OCI-LY7 (cell line): ENCODE measurements around the gene ISG15. TPM values are rescaled to one million over a fixed set of nuclear protein-coding genes. Genes with fewer than 3 reads are reported as not detected.

Experiments used
- BruUV-seq: library from RNA; stranded (reverse); fragments of 400-500 nt; replicated peaks from 2 replicates; lab custom pipeline; 2021; lab: Mats Ljungman, UMichigan
- CTCF ChIA-PET: fragments of 300-600 bp; sonication (Branson Sonifier 250); formaldehyde crosslinking; loops from one replicate; lab custom pipeline; 2022; ENCODE audit warnings: antibody characterized with exemption; ENCODE audit not compliant: unreplicated experiment; lab: Charles Lee
- POLR2A ChIA-PET: fragments of 300-600 bp; sonication (Branson Sonifier 250); formaldehyde crosslinking; loops from one replicate; lab custom pipeline; 2022; ENCODE audit warnings: antibody characterized with exemption; lab: Charles Lee
- DNase-seq: peaks from one replicate; pipeline ENCODE4 v3.0.0-alpha.2; 2015; ENCODE audit warnings: low spot score
- H2AFZ ChIP-seq: fragments of 200-600 bp; sonication (generic), shearing (Covaris generic); 2 replicates; pipeline ENCODE4 v1.6.1; 2014; ENCODE audit warnings: mild to moderate bottlenecking, antibody characterized with exemption, low read length, moderate library complexity
- H3K27ac ChIP-seq: fragments of 200-600 bp; sonication (generic); 2 replicates; pipeline ENCODE4 v1.5.1; 2014; ENCODE audit warnings: mixed run types, low read depth, mild to moderate bottlenecking, moderate library complexity, low read length, inconsistent platforms; ENCODE audit not compliant: poor library complexity, severe bottlenecking
- H3K36me3 ChIP-seq: fragments of 200-600 bp; sonication (generic); 2 replicates; pipeline ENCODE4 v1.6.1; 2014; ENCODE audit warnings: mild to moderate bottlenecking, antibody characterized with exemption, low read length, moderate library complexity, mixed read lengths; ENCODE audit not compliant: insufficient read depth
- H3K4me1 ChIP-seq: fragments of 200-600 bp; sonication (generic); 2 replicates; pipeline ENCODE4 v1.5.1; 2014; ENCODE audit warnings: mild to moderate bottlenecking, low read length; ENCODE audit not compliant: insufficient read depth, poor library complexity, severe bottlenecking
- H3K4me2 ChIP-seq: fragments of 200-600 bp; sonication (generic); 2 replicates; pipeline ENCODE4 v1.6.1; 2014; ENCODE audit warnings: mild to moderate bottlenecking, low read length
- H3K4me3 ChIP-seq: fragments of 200-600 bp; sonication (generic); 2 replicates; pipeline ENCODE4 v1.5.1; 2014; ENCODE audit warnings: mild to moderate bottlenecking, low read depth, low read length; ENCODE audit not compliant: poor library complexity, severe bottlenecking
- H3K79me2 ChIP-seq: fragments of 200-600 bp; sonication (generic); 2 replicates; pipeline ENCODE4 v1.6.1; 2016; ENCODE audit warnings: low read depth, mild to moderate bottlenecking, low read length, moderate library complexity, mixed read lengths; ENCODE audit not compliant: insufficient read depth
- H3K9me2 ChIP-seq: fragments of 200-600 bp; sonication (generic); 2 replicates; pipeline ENCODE4 v1.6.1; 2016; ENCODE audit warnings: mild to moderate bottlenecking, low read length, mixed read lengths; ENCODE audit not compliant: insufficient read depth
- H3K9me3 ChIP-seq: fragments of 200-600 bp; sonication (generic); 2 replicates; pipeline ENCODE4 v1.6.1; 2014; ENCODE audit warnings: mild to moderate bottlenecking, mixed run types, low read length, mixed read lengths
- H4K20me1 ChIP-seq: fragments of 200-600 bp; sonication (generic); 2 replicates; pipeline ENCODE4 v1.6.1; 2014; ENCODE audit warnings: mild to moderate bottlenecking, antibody characterized with exemption, low read length, moderate library complexity, mixed read lengths; ENCODE audit not compliant: insufficient read depth
- CTCF ChIP-seq: fragments of 200-600 bp; sonication (generic); conservative IDR thresholded peaks from 2 replicates; pipeline ENCODE4 v1.5.1; 2014; ENCODE audit warnings: mild to moderate bottlenecking, antibody characterized with exemption, low read length, moderate library complexity, mixed read lengths
- EZH2phosphoT487 ChIP-seq: fragments of 200-600 bp; sonication (generic); IDR thresholded peaks from 2 replicates; pipeline ENCODE4 v1.6.1; 2018; ENCODE audit warnings: low read depth, borderline replicate concordance, mild to moderate bottlenecking, mixed run types, antibody characterized with exemption, low read length, moderate library complexity, mixed read lengths
- intact Hi-C: fragments of 100-400 bp; cut with micrococcal nuclease; formaldehyde crosslinking; loops from one replicate; pipeline ENCODE4 v1.10.0; 2022; ENCODE audit not compliant: unreplicated experiment
- total RNA-seq, 2 experiments: library from RNA; depleted of rRNA in 1 of 2; stranded (reverse); fragments of >200 nt in 1 of 2; shearing (Covaris generic) in 1 of 2; gene quantifications; 2 replicates each; pipeline ENCODE4 v1.2.3, GENCODE V29; 2014 to 2022

ISG15 gene
- total RNA-seq, 2 experiments from 2014 or later, result 65.4 to 110 TPM

GRCh38 chr1:973459-974292, 39.6 kb upstream of the ISG15 start:
- CTCF ChIA-PET, result interaction anchor here (0.6 kb wide), 1 partner anchor 14 kb away, joined by 3 read pairs; the partner anchor contains the start of gene NOC2L
- intact Hi-C loops, result no loop called here

GRCh38 chr1:974293-974640, 39.0 kb upstream of the ISG15 start:
- no TSS peak for BruUV-seq
- Histone ChIP-seq H4K20me1 (no peaks in the 10 kb centered on the region; the same call in 1 of the 2 replicates), H3K79me2 (no peaks in the 10 kb centered on the region), H3K4me1 (no peaks in the 10 kb centered on the region), H3K9me3 (no peaks in the 10 kb centered on the region), H2AFZ (no peak overlapping the region), H3K27ac (no peak overlapping the region), H3K4me3 (no peak overlapping the region), H3K36me3 (no peaks in the 10 kb centered on the region), H3K4me2 (no peak overlapping the region), H3K9me2 (no peaks in the 10 kb centered on the region)
- TF ChIP-seq EZH2phosphoT487 (no peak), CTCF (no peak)
- intact Hi-C loops, result no loop called here
- CTCF ChIA-PET, result interaction anchor here (0.6 kb wide), 1 partner anchor 15 kb away, joined by 3 read pairs; the partner anchor contains the start of gene NOC2L
- POLR2A ChIA-PET, result no interaction called here
- DNase-seq, result no peak

More at GRCh38 chr1:973459-974292, 39.6 kb upstream of the ISG15 start:
- TF ChIP-seq CTCF (no peak), EZH2phosphoT487 (no peak)
- Histone ChIP-seq H3K4me2 (no peak overlapping the region), H3K9me2 (no peaks in the 10 kb centered on the region), H3K4me3 (no peak overlapping the region), H3K79me2 (no peaks in the 10 kb centered on the region), H3K36me3 (no peaks in the 10 kb centered on the region), H3K27ac (no peak overlapping the region), H2AFZ (no peak overlapping the region), H4K20me1 (no peaks in the 10 kb centered on the region; the same call in 1 of the 2 replicates), H3K4me1 (no peaks in the 10 kb centered on the region), H3K9me3 (no peaks in the 10 kb centered on the region)
- DNase-seq, result no peak
- BruUV-seq, result no TSS peak
- POLR2A ChIA-PET, result no interaction called here
